GM12878 (cell line): ENCODE data around the gene RGS1. TPM values are rescaled to one million over a fixed set of nuclear protein-coding genes. Genes with fewer than 3 reads are reported as not detected.
A peak's percentile ranks its signal among the peaks of the same experiment; 100 is the strongest.

Experiments used
- ATF7 ChIP-seq: fragments of 450-650 bp; IDR thresholded peaks from 2 replicates; pipeline ENCODE4 v1.6.1; 2016; ENCODE audit warnings: low read depth, mild to moderate bottlenecking
- BHLHE40 ChIP-seq, 2 experiments: fragments of 450-650 bp in 1 of 2; IDR thresholded peaks; 2 replicates each; pipeline ENCODE4 v1.6.1; 2011 to 2017; ENCODE audit warnings: low read depth in 2 of 2, borderline replicate concordance in 1 of 2, improper control_type of control experiment in 1 of 2, low read length in 1 of 2, mild to moderate bottlenecking in 1 of 2
- BMI1 ChIP-seq: fragments of 450-650 bp; IDR thresholded peaks from 2 replicates; pipeline ENCODE4 v1.6.1; 2016; ENCODE audit warnings: mild to moderate bottlenecking, moderate library complexity, borderline replicate concordance
- CREB1 ChIP-seq: IDR thresholded peaks from 2 replicates; pipeline ENCODE4 v1.6.1; 2012; ENCODE audit warnings: low read depth, mild to moderate bottlenecking, inconsistent platforms
- CREM ChIP-seq: IDR thresholded peaks from 2 replicates; pipeline ENCODE4 v1.6.1; 2014; ENCODE audit warnings: antibody characterized with exemption, low read depth
- DPF2 ChIP-seq: fragments of 450-650 bp; IDR thresholded peaks from 2 replicates; pipeline ENCODE4 v1.6.1; 2017; ENCODE audit warnings: mild to moderate bottlenecking
- EP300 ChIP-seq, 2 experiments: fragments of 150-350 bp in 1 of 2; IDR thresholded peaks; 2 replicates each; pipeline ENCODE4 v1.6.1; 2011 to 2012; ENCODE audit warnings: low read depth in 2 of 2, low read length in 2 of 2, borderline replicate concordance in 1 of 2, improper control_type of control experiment in 1 of 2, inconsistent platforms in 1 of 2; ENCODE audit not compliant: control insufficient read depth in 1 of 2
- HDGF ChIP-seq: fragments of 450-650 bp; IDR thresholded peaks from 2 replicates; pipeline ENCODE4 v1.6.1; 2016; ENCODE audit warnings: antibody characterized with exemption
- MTA2 ChIP-seq: fragments of 450-650 bp; IDR thresholded peaks from 2 replicates; pipeline ENCODE4 v1.6.1; 2016; ENCODE audit warnings: low read depth, mild to moderate bottlenecking, moderate library complexity
- NR2F1 ChIP-seq: fragments of 450-650 bp; conservative IDR thresholded peaks from 2 replicates; pipeline ENCODE4 v1.6.1; 2017; ENCODE audit warnings: mild to moderate bottlenecking
- NRF1 ChIP-seq: conservative IDR thresholded peaks from 2 replicates; pipeline ENCODE4 v1.6.1; 2011; ENCODE audit warnings: mild to moderate bottlenecking, low read depth, low read length, improper control_type of control experiment
- POU2F2 ChIP-seq: IDR thresholded peaks from 3 replicates; pipeline ENCODE4 v1.6.1; 2011; ENCODE audit warnings: low read depth, mild to moderate bottlenecking, low read length, borderline replicate concordance
- RAD21 ChIP-seq: IDR thresholded peaks from 2 replicates; pipeline ENCODE4 v1.6.1; 2011; ENCODE audit warnings: mild to moderate bottlenecking, low read depth, low read length, moderate library complexity; ENCODE audit not compliant: insufficient read depth
- RFX5 ChIP-seq: IDR thresholded peaks from 2 replicates; pipeline ENCODE4 v1.6.1; 2011; ENCODE audit warnings: low read depth, low read length, improper control_type of control experiment
- RUNX3 ChIP-seq: IDR thresholded peaks from 2 replicates; pipeline ENCODE4 v1.6.1; 2012; ENCODE audit warnings: low read length, inconsistent platforms
- SMARCA5 ChIP-seq: fragments of 450-650 bp; IDR thresholded peaks from 2 replicates; pipeline ENCODE4 v1.6.1; 2017; ENCODE audit warnings: mild to moderate bottlenecking
- STAT1 ChIP-seq: fragments of 450-650 bp; conservative IDR thresholded peaks from 2 replicates; pipeline ENCODE4 v1.6.1; 2014; ENCODE audit warnings: antibody characterized with exemption, mild to moderate bottlenecking
- polyA plus RNA-seq, 11 experiments: library from polyadenylated mRNA; depleted of rRNA in 4 of 11; unstranded in 6 of 11; stranded (reverse) in 5 of 11; fragments of >200 nt; fragmentation: Nextera tagmentation in 4 of 11; fragmentation: Illumina TruSeq in 1 of 11; extraction: Ambion mirVana in 4 of 11; extraction: Trizol in 1 of 11; gene quantifications; 1 replicate in 1 of 11; 2 replicates in 10 of 11; pipeline versions ENCODE4 v1.2.1 to v1.2.3, GENCODE V29; 2011 to 2016; ENCODE audit warnings: inconsistent platforms in 2 of 11, missing spikeins in 2 of 11, low read depth in 1 of 11
- total RNA-seq, 4 experiments: library from RNA; depleted of rRNA in 3 of 4; stranded (reverse); fragments of >200 nt in 3 of 4; fragmentation: Illumina TruSeq in 1 of 4; extraction: Trizol in 1 of 4; gene quantifications; 2 replicates each; pipeline versions ENCODE4 v1.2.1 to v1.2.3, GENCODE V29; 2013 to 2021
- TF ChIP-seq, protein P1 (sequence below): IDR thresholded peaks from 2 replicates; pipeline ENCODE4 v1.6.1; 2011; ENCODE audit warnings: mild to moderate bottlenecking, low read depth, low read length, moderate library complexity; ENCODE audit not compliant: insufficient replicate concordance
- TF ChIP-seq, protein P2 (sequence below): fragments of 450-650 bp; IDR thresholded peaks from 2 replicates; pipeline ENCODE4 v1.6.1; 2017; ENCODE audit warnings: mild to moderate bottlenecking, low read depth, inconsistent platforms; ENCODE audit not compliant: poor library complexity, severe bottlenecking
- TF ChIP-seq, protein P3 (sequence below): fragments of 450-650 bp; IDR thresholded peaks from 2 replicates; pipeline ENCODE4 v1.6.1; 2017; ENCODE audit warnings: mild to moderate bottlenecking, moderate library complexity
- TF ChIP-seq, protein P4 (sequence below): fragments of 450-650 bp; formaldehyde crosslinking; IDR thresholded peaks from 2 replicates; pipeline ENCODE4 v1.4.0; 2022; ENCODE audit warnings: mild to moderate bottlenecking, moderate library complexity

The RGS1 gene
- total and polyA plus RNA-seq, 10 of the 15 experiments (the other 5 are each of a cell fraction or from before 2014, with no cell fraction given): 20.7 to 882 (median 45.9) TPM

DNA sequence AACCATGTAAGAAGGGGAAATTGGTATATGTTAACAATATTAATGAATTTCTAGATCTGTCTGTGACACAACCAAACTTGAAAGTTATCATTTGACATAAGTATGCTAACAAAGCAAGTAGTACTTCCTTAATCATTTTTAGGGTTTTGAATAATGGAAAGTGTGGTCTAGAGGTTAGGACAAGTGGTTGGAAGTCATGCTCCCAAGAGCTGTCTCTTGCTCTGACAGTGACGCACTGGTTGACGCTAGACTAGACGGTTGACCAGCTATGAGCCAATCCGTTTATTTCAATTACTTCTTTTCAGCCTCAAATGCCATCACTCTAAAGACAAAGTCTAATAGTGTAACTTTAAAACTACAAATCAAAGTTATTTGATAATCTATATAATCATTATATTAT is 20.7 kb upstream of the RGS1 start (continued):
- no peak for TF ChIP-seq HDGF
- TF ChIP-seq NRF1: no peak
- TF ChIP-seq BHLHE40 (IDR thresholded peaks at IDR 0.05; ENCODE audit: borderline replicate concordance in 1 of 2, low read depth in 2 of 2, low read length in 1 of 2): peak; percentile 24 to 63; a peak in 2 of 4 replicates
- TF ChIP-seq NR2F1: peak; percentile 97
- no peak for TF ChIP-seq RFX5
- no peak for TF ChIP-seq SMARCA5
- TF ChIP-seq BMI1: peak; percentile 35; the same call in 1 of the 2 replicates
- peak; percentile 75 for TF ChIP-seq ATF7
- TF ChIP-seq EP300 (IDR thresholded peaks at IDR 0.05; ENCODE audit: borderline replicate concordance in 1 of 2, control insufficient read depth in 1 of 2, low read depth in 2 of 2, low read length in 2 of 2): peak; percentile 83 to 93
- no peak for TF ChIP-seq RAD21
- TF ChIP-seq, protein P1, sequence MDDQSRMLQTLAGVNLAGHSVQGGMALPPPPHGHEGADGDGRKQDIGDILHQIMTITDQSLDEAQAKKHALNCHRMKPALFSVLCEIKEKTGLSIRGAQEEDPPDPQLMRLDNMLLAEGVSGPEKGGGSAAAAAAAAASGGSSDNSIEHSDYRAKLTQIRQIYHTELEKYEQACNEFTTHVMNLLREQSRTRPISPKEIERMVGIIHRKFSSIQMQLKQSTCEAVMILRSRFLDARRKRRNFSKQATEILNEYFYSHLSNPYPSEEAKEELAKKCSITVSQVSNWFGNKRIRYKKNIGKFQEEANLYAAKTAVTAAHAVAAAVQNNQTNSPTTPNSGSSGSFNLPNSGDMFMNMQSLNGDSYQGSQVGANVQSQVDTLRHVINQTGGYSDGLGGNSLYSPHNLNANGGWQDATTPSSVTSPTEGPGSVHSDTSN: peak; percentile 54
- no peak for TF ChIP-seq CREB1
- TF ChIP-seq, protein P2, sequence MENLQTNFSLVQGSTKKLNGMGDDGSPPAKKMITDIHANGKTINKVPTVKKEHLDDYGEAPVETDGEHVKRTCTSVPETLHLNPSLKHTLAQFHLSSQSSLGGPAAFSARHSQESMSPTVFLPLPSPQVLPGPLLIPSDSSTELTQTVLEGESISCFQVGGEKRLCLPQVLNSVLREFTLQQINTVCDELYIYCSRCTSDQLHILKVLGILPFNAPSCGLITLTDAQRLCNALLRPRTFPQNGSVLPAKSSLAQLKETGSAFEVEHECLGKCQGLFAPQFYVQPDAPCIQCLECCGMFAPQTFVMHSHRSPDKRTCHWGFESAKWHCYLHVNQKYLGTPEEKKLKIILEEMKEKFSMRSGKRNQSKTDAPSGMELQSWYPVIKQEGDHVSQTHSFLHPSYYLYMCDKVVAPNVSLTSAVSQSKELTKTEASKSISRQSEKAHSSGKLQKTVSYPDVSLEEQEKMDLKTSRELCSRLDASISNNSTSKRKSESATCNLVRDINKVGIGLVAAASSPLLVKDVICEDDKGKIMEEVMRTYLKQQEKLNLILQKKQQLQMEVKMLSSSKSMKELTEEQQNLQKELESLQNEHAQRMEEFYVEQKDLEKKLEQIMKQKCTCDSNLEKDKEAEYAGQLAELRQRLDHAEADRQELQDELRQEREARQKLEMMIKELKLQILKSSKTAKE: peak; percentile 83
- TF ChIP-seq, protein P3, sequence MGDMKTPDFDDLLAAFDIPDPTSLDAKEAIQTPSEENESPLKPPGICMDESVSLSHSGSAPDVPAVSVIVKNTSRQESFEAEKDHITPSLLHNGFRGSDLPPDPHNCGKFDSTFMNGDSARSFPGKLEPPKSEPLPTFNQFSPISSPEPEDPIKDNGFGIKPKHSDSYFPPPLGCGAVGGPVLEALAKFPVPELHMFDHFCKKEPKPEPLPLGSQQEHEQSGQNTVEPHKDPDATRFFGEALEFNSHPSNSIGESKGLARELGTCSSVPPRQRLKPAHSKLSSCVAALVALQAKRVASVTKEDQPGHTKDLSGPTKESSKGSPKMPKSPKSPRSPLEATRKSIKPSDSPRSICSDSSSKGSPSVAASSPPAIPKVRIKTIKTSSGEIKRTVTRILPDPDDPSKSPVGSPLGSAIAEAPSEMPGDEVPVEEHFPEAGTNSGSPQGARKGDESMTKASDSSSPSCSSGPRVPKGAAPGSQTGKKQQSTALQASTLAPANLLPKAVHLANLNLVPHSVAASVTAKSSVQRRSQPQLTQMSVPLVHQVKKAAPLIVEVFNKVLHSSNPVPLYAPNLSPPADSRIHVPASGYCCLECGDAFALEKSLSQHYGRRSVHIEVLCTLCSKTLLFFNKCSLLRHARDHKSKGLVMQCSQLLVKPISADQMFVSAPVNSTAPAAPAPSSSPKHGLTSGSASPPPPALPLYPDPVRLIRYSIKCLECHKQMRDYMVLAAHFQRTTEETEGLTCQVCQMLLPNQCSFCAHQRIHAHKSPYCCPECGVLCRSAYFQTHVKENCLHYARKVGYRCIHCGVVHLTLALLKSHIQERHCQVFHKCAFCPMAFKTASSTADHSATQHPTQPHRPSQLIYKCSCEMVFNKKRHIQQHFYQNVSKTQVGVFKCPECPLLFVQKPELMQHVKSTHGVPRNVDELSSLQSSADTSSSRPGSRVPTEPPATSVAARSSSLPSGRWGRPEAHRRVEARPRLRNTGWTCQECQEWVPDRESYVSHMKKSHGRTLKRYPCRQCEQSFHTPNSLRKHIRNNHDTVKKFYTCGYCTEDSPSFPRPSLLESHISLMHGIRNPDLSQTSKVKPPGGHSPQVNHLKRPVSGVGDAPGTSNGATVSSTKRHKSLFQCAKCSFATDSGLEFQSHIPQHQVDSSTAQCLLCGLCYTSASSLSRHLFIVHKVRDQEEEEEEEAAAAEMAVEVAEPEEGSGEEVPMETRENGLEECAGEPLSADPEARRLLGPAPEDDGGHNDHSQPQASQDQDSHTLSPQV: peak; percentile 68; the same call in 1 of the 2 replicates
- peak; percentile 50; the same call in 1 of the 3 replicates for TF ChIP-seq POU2F2
- peak; percentile 31; the same call in 1 of the 2 replicates for TF ChIP-seq DPF2
- peak; percentile 89 for TF ChIP-seq MTA2
- TF ChIP-seq CREM: 0 out of 2 replicates have a peak, but pooled peaks have one; percentile 34
- TF ChIP-seq STAT1: no peak
- TF ChIP-seq, protein P4, sequence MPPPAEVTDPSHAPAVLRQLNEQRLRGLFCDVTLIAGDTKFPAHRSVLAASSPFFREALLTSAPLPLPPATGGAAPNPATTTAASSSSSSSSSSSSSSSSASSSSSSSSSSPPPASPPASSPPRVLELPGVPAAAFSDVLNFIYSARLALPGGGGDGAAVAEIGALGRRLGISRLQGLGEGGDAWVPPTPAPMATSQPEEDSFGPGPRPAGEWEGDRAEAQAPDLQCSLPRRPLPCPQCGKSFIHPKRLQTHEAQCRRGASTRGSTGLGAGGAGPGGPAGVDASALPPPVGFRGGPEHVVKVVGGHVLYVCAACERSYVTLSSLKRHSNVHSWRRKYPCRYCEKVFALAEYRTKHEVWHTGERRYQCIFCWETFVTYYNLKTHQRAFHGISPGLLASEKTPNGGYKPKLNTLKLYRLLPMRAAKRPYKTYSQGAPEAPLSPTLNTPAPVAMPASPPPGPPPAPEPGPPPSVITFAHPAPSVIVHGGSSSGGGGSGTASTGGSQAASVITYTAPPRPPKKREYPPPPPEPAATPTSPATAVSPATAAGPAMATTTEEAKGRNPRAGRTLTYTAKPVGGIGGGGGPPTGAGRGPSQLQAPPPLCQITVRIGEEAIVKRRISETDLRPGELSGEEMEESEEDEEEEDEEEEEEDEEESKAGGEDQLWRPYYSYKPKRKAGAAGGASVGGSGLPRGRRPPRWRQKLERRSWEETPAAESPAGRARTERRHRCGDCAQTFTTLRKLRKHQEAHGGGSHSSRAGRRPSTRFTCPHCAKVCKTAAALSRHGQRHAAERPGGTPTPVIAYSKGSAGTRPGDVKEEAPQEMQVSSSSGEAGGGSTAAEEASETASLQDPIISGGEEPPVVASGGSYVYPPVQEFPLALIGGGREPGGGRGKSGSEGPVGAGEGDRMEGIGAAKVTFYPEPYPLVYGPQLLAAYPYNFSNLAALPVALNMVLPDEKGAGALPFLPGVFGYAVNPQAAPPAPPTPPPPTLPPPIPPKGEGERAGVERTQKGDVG (CRISPR knock-in tag): no peak
- TF ChIP-seq RUNX3: peak; percentile 29; the same call in 1 of the 2 replicates
